GM12892 (cell line): ENCODE data around the gene MGAT5.
A peak's percentile ranks its signal among the peaks of the same experiment; 100 is the strongest.

ENCODE experiments used
- DNase-seq: peaks from one replicate; pipeline ENCODE4 v3.0.0; 2011; ENCODE audit not compliant: insufficient read length
- FAIRE-seq: peaks from 2 replicates; lab custom pipeline; 2011; peaks lifted over from hg19 to GRCh38; lab: Jason Lieb, UNC
- POLR2A ChIP-seq: IDR thresholded peaks from 2 replicates; pipeline ENCODE4 v1.6.1; 2011; ENCODE audit warnings: low read depth, low read length, control low read depth
- POLR2AphosphoS5 ChIP-seq: IDR thresholded peaks from 2 replicates; pipeline ENCODE4 v1.6.1; 2011; ENCODE audit warnings: low read depth, low read length, control low read depth
- TAF1 ChIP-seq: IDR thresholded peaks from 2 replicates; pipeline ENCODE4 v1.6.1; 2011; ENCODE audit warnings: low read depth, mild to moderate bottlenecking, control low read depth, low read length, borderline replicate concordance

MGAT5 gene

GRCh38 chr2:134314202-134314601, 60.3 kb downstream of the MGAT5 start:
- DNase-seq (no peak), FAIRE-seq (no peak)
- TF ChIP-seq TAF1 (no peak), POLR2A (no peak), POLR2AphosphoS5 (no peak)

DNA sequence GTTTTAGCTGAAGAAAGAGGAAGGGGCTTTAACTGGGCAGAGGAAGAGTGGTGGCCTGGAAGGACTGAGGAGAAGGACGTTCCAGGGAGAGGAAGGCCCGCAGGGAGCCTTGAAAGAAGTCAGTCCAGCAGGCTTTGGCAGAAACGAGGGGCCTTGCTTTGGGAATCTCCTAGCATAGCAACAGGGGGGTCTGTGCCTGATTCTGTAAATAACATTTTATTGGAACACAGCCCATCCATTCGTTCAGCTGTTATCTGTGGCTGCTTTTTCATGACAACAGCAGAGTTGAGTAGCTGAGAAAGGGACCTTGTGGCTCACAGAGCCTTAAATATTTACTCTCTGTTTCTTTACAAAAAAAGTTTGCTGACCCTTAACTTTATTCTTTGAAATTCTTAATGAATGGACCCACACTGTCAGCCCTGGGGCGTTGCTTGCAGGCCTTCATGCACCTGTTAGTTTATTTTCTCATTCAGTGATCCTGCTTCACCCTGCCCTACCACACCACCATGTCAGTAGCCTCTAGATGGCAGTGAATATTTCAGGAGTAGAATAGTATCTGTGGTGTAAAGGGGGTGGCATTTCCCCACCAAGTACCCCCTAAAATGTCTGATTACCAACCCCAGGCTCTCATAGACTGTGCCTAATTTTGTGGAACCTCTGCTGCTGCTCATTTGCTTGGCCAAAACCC, 61.0 kb downstream of the MGAT5 start:
- DNase-seq = no peak
- no peak for FAIRE-seq
- TF ChIP-seq POLR2AphosphoS5 = no peak
- TF ChIP-seq POLR2A = no peak
- TF ChIP-seq TAF1 = no peak

GRCh38 chr2:134315471-134315870, 61.6 kb downstream of the MGAT5 start:
- TF ChIP-seq POLR2A = no peak
- TF ChIP-seq POLR2AphosphoS5 = no peak
- TF ChIP-seq TAF1 = no peak
- DNase-seq (no peak), FAIRE-seq (no peak)

GRCh38 chr2:134319596-134320254, 65.9 kb downstream of the MGAT5 start:
- TF ChIP-seq TAF1 = no peak
- TF ChIP-seq POLR2AphosphoS5 = no peak
- TF ChIP-seq POLR2A = no peak
- FAIRE-seq (no peak), DNase-seq (no peak)

DNA sequence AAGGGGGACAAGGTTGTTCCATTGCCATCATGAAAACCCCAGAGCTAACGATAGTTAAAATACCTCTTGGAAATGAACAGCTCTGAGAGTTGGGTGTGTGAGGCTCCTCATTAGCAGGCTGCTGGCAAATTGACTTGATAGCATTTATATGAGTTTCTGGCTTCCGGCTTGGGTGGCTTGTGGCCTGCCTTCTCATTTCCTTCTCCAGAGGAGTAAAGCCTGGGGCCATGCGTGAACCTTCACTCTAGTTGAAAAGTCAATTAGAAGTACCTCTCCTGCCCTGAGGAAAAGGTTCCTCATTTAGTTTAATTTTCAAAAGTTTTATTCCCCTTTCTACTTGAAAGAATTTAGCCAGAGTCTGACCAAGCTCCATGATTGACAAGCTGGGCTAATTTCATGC, 67.1 kb downstream of the MGAT5 start:
- TF ChIP-seq POLR2AphosphoS5 (no peak), POLR2A (no peak), TAF1 (no peak)
- FAIRE-seq (no peak), DNase-seq (no peak)

DNA sequence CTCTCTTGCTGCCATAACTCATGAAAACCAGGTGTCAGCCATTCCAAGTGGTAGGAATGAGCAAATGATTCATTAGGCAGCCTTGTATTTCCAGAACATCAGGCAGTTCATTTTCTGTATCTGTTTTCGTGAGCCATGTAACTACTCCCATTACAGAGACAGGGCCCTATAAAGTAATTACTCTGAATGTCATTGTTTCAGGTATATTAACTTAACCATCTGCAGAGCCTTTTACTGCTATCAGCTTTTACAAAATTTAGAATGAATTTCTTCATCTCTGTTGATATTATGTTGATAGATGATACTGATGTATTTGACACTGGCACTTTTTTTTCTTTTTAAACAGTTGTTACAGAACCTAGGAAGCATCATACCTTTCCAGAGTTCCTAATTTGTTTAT, 69.9 kb downstream of the MGAT5 start:
- TF ChIP-seq TAF1 (no peak), POLR2A (no peak), POLR2AphosphoS5 (no peak)
- FAIRE-seq = no peak

GRCh38 chr2:134324430-134324829, 70.6 kb downstream of the MGAT5 start:
- DNase-seq (no peak), FAIRE-seq (peak; percentile 75)
- TF ChIP-seq POLR2AphosphoS5 (no peak), POLR2A (no peak), TAF1 (no peak)

More for the DNA sequence above, 69.9 kb downstream of the MGAT5 start:
- no peak for DNase-seq

DNA sequence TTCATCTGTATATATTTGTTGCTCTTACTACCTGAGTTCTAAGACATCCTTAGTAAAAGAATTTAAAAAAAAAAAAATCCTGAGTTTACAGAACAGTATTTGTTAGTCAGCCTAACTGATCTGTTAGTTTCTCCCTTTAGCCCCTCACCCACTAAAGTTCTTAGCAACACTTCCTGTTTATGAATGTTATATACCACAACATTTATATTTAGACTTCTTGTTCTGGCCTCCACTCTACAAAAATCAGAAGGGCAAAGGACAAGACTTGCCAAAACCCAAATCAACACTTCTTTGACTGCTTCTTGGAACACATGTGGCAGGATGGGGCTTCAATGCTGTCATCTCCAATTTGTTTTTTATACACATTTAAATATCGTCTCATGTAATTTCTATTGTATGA, 71.1 kb downstream of the MGAT5 start:
- FAIRE-seq (peak; percentile 92), DNase-seq (no peak)
- TF ChIP-seq POLR2AphosphoS5 (no peak), POLR2A (no peak), TAF1 (no peak)

DNA sequence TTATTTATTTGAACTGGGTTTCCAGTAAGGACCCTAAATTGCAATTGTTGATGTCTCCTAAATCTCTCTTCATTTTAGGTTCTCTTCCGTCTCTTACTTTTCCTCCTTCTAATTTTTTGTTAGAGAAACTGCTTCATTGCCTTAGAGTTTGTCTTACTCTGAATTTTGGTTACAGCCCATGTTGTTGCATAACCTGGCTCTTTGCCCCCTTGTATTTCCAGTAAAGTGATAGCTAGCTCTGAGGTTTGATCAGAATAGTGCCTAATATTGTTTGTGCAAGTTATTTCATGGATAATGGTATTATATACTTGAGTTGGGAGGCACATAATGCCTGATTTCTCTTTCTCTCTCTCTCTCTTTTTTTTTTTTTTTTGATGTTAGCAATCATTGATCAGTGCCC, 71.8 kb downstream of the MGAT5 start:
- no peak for DNase-seq
- FAIRE-seq = no peak
- TF ChIP-seq POLR2AphosphoS5 (no peak), TAF1 (no peak), POLR2A (no peak)

GRCh38 chr2:134327367-134327766, 73.5 kb downstream of the MGAT5 start:
- no peak for TF ChIP-seq POLR2A
- TF ChIP-seq TAF1 = no peak
- no peak for TF ChIP-seq POLR2AphosphoS5
- FAIRE-seq (no peak), DNase-seq (no peak)

DNA sequence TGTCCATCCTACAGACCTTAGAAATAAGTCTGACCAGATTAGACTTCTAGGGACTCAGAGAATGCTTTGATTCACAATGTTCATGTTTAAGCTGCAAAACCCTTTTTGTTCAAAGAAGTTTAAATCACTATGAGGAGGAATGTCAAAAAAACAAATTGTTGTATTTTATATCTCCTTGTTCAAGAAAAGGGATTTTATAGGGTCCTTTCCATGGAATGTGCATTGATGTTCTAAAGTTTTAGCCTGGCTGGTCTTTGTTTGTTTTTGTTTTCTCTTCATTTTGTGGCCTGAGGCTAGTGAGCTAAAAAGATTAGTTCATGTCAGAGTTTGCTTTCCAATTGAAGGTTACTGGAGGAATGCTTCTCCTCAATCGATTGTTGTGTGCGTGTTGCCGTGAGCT, 77.2 kb downstream of the MGAT5 start:
- no peak for TF ChIP-seq POLR2AphosphoS5
- TF ChIP-seq TAF1 = no peak
- no peak for TF ChIP-seq POLR2A
- FAIRE-seq (no peak), DNase-seq (no peak)

DNA sequence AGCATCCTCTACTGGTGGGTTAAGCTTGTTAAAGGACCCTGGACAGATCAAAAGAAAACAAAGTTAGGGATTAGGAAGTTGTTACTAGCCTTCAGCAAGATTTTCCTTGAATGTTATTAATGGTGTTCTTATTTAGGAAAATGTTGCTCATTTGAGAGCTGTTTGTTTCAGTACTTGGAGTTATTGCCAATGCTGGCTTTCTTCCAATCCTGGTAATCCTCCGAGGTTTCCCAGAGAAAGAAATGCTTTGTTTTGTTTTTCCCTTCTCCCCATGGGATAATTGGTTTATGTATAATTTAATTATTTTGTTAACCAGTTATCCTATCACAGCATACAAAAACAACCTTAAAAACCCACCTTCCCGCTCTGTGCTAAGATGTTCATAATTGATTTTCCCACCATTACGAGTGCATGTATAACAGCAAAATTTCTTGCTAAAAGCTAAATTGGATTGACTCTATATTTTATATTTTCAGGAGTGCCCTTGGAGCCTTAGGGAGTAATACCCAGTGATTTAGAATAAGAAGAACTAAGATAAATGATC, 79.8 kb downstream of the MGAT5 start:
- FAIRE-seq (no peak), DNase-seq (no peak)
- TF ChIP-seq TAF1 (no peak), POLR2AphosphoS5 (no peak), POLR2A (no peak)

DNA sequence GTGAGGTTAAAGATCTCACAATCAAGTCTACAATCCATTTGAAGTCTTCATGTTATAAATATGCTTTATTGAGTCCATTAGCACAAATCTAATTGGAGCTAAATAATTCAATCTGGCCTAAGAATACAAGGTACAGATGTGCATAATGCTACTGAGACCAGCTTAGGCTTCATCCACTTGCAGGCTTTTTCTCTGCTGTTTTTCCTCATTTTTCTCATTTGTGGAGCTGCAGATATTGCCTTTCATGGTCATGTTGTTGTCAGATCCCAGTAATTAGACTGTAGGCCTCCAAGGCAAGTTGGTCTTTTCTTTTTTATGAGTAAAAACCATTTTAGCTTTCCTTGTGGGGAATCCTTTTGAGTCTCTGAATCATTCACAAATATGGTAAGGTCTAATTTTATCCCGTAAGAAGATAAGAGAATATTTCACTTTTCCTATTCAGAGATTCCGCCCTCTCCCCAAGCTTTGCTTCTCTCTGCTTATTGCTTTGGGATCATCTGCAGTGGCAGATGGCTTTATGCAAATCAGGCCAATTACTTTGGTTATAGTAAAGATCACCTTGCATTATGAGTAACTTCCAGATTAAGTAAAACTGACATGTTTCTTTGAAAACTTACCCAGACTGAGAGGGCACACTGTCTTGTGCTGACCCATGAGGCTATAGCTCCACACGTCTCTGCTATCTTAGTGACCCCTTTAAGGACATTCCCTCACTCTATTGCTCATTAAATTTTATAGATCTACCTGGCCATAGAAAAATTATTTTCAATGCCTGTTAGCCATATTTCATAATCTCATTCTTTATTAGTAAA, 80.9 kb downstream of the MGAT5 start:
- peak; percentile 44 for FAIRE-seq

More for the DNA sequence above, 80.9 kb downstream of the MGAT5 start:
- DNase-seq = no peak
- TF ChIP-seq POLR2AphosphoS5 (no peak), POLR2A (no peak), TAF1 (no peak)
